Activated naive CD8-positive, alpha-beta T cell treated with anti-CD3 and anti-CD28 coated beads for 36 hours (primary cell): Measurements from ENCODE around the gene HSD3B2. TPM values are rescaled to one million over a fixed set of nuclear protein-coding genes. Genes with fewer than 3 reads are reported as not detected.
A peak's percentile ranks its signal among the peaks of the same experiment; 100 is the strongest.

Experiments used
- DNase-seq: peaks from one replicate; pipeline ENCODE4 v3.0.0; 2021
- H3K27ac Mint-ChIP-seq: one replicate; pipeline ENCODE4 v1.8.0; 2022; ENCODE audit warnings: mild to moderate bottlenecking, moderate library complexity, mixed read lengths
- H3K27me3 Mint-ChIP-seq: one replicate; pipeline ENCODE4 v1.8.0; 2022; ENCODE audit warnings: mild to moderate bottlenecking, mixed read lengths
- H3K36me3 Mint-ChIP-seq: one replicate; pipeline ENCODE4 v1.8.0; 2021; ENCODE audit warnings: mild to moderate bottlenecking, mixed read lengths
- H3K4me1 Mint-ChIP-seq: one replicate; pipeline ENCODE4 v1.8.0; 2021; ENCODE audit warnings: mixed read lengths
- H3K4me3 Mint-ChIP-seq: one replicate; pipeline ENCODE4 v1.8.0; 2022; ENCODE audit warnings: mild to moderate bottlenecking, moderate library complexity, mixed read lengths
- H3K9me3 Mint-ChIP-seq: one replicate; pipeline ENCODE4 v1.8.0; 2022; ENCODE audit warnings: mixed read lengths
- total RNA-seq, 2 experiments: library from RNA; stranded (reverse); gene quantifications; one replicate each; pipeline ENCODE4 v1.2.3, GENCODE V29; 2021

Gene HSD3B2
- total RNA-seq, 2 experiments from 2014 or later: not detected

- no peak overlapping the region for H3K4me3 Mint-ChIP-seq
- no peaks in the 10 kb centered on the region for H3K36me3 Mint-ChIP-seq
- H3K9me3 Mint-ChIP-seq: no peaks in the 10 kb centered on the region
- H3K4me1 Mint-ChIP-seq: no peaks in the 10 kb centered on the region
- no peak for DNase-seq
- peaks cover 31% of the 10 kb centered on the region for H3K27me3 Mint-ChIP-seq
- H3K27ac Mint-ChIP-seq: no peak overlapping the region
Observed at GRCh38 chr1:119428991-119429390, 14.0 kb downstream of the HSD3B2 start.

DNA sequence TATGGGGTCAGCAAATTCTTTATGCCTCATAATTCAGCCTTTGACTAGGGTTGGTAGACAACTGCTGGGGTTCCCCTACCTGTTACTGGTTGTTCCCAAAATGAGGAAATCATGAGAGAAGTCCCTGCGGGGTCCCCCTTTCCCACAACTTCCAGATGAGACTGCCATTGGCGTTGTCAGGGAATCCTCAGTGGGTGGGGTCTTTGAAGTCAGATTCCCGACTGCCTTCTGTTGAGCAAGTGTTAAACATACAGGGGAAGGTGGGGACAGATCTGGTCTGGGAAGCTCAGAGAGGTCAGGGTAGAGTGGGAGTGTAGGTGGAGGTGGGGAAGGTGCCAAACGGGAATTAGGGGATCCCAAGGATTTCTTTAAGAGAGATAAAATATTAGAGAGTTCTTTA lies 14.7 kb downstream of the HSD3B2 start:
- Mint-ChIP-seq H3K36me3 (no peaks in the 10 kb centered on the region), H3K4me1 (no peaks in the 10 kb centered on the region), H3K4me3 (no peak overlapping the region), H3K9me3 (no peaks in the 10 kb centered on the region), H3K27me3 (peaks cover 31% of the 10 kb centered on the region), H3K27ac (no peak overlapping the region)
- no peak for DNase-seq

DNA sequence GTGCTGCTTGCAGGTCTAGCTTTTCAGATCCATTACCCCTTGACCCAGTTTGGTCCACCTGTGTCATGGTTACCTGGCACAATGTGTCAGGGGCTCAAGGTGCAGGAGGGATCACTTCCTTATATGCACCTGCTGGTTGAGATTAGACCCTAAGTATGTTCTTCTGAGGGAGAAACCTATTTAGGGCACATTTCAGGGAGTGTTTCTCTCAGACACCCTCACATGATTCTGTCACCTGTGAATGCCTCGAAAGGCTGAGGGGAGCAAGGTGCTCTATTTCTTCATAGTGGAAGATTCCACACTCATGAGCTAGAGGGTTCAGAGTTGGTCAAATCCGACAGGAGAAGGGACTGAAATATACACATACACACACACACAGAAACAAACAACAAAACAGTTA lies 15.5 kb downstream of the HSD3B2 start:
- no peak for DNase-seq
- H3K4me1 Mint-ChIP-seq: no peaks in the 10 kb centered on the region
- H3K4me3 Mint-ChIP-seq: no peak overlapping the region
- peaks cover 31% of the 10 kb centered on the region for H3K27me3 Mint-ChIP-seq
- H3K27ac Mint-ChIP-seq: no peak overlapping the region
- no peaks in the 10 kb centered on the region for H3K9me3 Mint-ChIP-seq
- H3K36me3 Mint-ChIP-seq: no peaks in the 10 kb centered on the region

DNA sequence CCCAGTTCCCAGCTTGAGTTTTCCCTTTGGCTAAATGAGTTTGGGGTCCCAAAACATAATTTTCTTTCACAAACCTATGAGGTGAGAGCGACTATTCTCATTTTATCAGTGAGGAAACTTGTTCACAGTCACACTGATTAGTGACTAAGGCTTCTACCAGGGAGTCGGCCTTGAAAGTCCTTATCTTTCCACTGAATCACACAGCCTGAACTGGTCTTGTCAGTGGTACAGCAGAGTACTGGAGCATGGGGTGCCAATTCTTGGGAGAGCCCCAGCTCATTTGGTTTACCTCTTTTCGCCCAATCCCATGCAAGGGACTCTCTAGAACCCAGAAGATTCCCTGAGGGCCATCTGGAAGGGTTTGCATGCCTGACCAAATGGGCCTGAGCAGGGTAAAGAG lies 16.9 kb downstream of the HSD3B2 start:
- Mint-ChIP-seq H3K4me3 (no peak overlapping the region), H3K27me3 (peaks cover 31% of the 10 kb centered on the region), H3K27ac (no peak overlapping the region), H3K4me1 (no peaks in the 10 kb centered on the region), H3K9me3 (no peaks in the 10 kb centered on the region), H3K36me3 (no peaks in the 10 kb centered on the region)
- DNase-seq: no peak

DNA sequence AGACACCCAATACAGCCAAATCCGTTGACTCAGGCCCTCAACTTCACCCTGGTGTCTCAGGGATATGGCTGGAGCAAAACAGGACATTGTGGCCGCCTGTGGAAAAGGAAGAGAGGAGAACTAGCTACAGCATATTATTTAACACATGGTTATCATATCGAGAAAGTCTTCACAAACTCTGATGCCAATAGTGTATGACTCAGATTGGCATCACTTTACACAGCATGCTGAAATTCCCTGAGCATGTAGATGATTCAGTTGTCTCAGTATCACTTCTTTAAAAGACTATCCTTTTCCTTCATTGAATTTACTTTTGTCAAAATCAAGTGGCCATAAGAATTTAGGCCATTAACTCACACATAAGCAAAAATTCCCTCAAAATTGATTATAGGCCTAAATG lies 20.1 kb downstream of the HSD3B2 start:
- DNase-seq: no peak
- Mint-ChIP-seq H3K36me3 (no peaks in the 10 kb centered on the region), H3K27ac (no peak overlapping the region), H3K4me3 (no peak overlapping the region), H3K9me3 (no peaks in the 10 kb centered on the region), H3K4me1 (no peaks in the 10 kb centered on the region), H3K27me3 (peaks cover 17% of the 10 kb centered on the region)

- Mint-ChIP-seq H3K27me3 (peaks cover 7% of the 10 kb centered on the region), H3K4me3 (no peak overlapping the region), H3K4me1 (no peaks in the 10 kb centered on the region), H3K36me3 (no peaks in the 10 kb centered on the region), H3K27ac (no peak overlapping the region), H3K9me3 (no peaks in the 10 kb centered on the region)
- DNase-seq: no peak
Observed at GRCh38 chr1:119438761-119439160, 23.8 kb downstream of the HSD3B2 start.

DNA sequence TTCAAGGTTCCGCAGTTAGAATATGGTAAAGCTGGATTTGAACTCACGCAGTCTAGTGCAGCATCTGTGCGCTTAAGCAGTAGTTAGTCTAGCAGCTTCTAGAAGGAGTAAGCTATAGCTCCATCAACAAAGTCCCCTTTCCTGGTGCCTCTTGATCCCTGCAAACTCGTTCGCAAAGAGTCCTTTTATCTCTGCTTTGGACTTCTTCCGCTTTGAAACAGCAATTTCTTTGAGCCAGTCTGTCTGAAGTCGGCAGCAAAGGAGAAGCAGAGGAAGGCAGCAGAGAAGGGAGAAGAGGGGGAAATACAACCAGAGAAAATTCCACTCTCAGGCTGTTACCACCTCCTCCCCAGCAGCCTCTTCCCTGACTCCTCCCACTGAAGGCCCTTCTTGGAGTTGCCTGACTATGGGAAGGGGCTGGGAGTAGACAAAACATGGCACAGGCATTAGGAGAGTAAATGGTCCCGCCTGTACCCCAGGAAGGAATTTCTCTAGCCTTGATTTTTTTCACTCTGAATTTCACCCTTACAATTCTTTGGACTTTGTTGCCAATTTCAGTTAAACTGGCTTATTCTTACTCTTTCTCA lies 25.9 kb downstream of the HSD3B2 start:
- H3K4me3 Mint-ChIP-seq: no peak overlapping the region
- no peaks in the 10 kb centered on the region for H3K36me3 Mint-ChIP-seq
- H3K27ac Mint-ChIP-seq: no peak overlapping the region

GRCh38 chr1:119442756-119443155 lies 27.8 kb downstream of the HSD3B2 start:
- no peak for DNase-seq
- Mint-ChIP-seq H3K36me3 (no peaks in the 10 kb centered on the region), H3K27ac (no peak overlapping the region), H3K9me3 (no peaks in the 10 kb centered on the region), H3K27me3 (peaks cover 11% of the 10 kb centered on the region), H3K4me1 (no peaks in the 10 kb centered on the region), H3K4me3 (no peak overlapping the region)

More for the DNA sequence above, 25.9 kb downstream of the HSD3B2 start:
- Mint-ChIP-seq H3K27me3 (peaks cover 11% of the 10 kb centered on the region), H3K9me3 (no peaks in the 10 kb centered on the region), H3K4me1 (no peaks in the 10 kb centered on the region)
- DNase-seq: no peak

DNA sequence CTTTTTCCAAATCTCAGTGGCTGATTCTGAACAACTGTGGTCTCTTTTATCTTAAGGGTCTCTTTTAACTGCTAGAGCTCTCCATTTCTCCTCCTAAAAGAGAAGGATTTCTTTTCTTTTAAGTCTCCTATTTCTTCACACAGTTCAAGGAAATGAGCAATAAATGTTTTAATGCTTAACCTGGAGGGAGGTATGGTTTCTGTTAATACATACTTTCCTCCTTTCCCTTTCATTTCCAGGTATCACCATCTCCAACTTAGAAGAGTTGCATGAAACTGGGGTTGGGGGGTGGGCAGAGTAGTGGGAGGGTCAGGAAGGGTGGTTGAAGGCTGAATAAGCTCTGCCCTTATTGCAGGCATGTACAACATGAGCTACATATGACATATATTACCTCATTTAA lies 31.4 kb downstream of the HSD3B2 start:
- Mint-ChIP-seq H3K36me3 (no peaks in the 10 kb centered on the region), H3K27ac (no peak overlapping the region), H3K9me3 (no peaks in the 10 kb centered on the region), H3K27me3 (peaks cover 8% of the 10 kb centered on the region), H3K4me3 (no peak overlapping the region), H3K4me1 (no peaks in the 10 kb centered on the region)
- DNase-seq: no peak

- no peak overlapping the region for H3K4me3 Mint-ChIP-seq
Observed at GRCh38 chr1:119447344-119448126, 32.6 kb downstream of the HSD3B2 start.

DNA sequence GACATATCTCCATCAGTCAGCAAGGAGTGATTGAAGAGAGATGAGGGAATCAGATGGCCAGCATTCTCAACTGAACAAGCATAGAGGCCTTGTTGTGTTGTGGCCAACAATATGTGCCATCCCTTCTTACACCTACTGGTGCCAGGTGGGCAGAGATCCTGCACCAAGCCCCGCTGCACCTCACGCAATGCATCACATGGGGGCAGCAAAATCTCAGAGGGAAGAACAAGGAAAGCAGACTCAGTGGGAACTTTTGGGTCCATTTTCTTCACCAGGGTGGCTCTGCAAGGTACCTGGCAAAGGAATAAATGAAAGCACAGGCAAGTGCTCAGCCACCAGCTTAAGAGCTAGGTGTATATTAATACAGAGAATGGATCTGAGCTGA lies 33.2 kb downstream of the HSD3B2 start:
- peaks cover 1% of the 10 kb centered on the region for H3K4me1 Mint-ChIP-seq
- no peak overlapping the region for H3K27ac Mint-ChIP-seq
- DNase-seq: no peak
- H3K27me3 Mint-ChIP-seq: peaks cover 8% of the 10 kb centered on the region
- H3K36me3 Mint-ChIP-seq: no peaks in the 10 kb centered on the region
- H3K9me3 Mint-ChIP-seq: no peaks in the 10 kb centered on the region
- no peak overlapping the region for H3K4me3 Mint-ChIP-seq

More at GRCh38 chr1:119447344-119448126, 32.6 kb downstream of the HSD3B2 start:
- no peaks in the 10 kb centered on the region for H3K4me1 Mint-ChIP-seq
- H3K27ac Mint-ChIP-seq: no peak overlapping the region
- peaks cover 8% of the 10 kb centered on the region for H3K27me3 Mint-ChIP-seq
- DNase-seq: no peak
- H3K9me3 Mint-ChIP-seq: no peaks in the 10 kb centered on the region
- H3K36me3 Mint-ChIP-seq: no peaks in the 10 kb centered on the region

- Mint-ChIP-seq H3K36me3 (no peaks in the 10 kb centered on the region), H3K4me1 (peaks cover 3% of the 10 kb centered on the region)
Observed at GRCh38 chr1:119449971-119450370, 35.0 kb downstream of the HSD3B2 start.

GRCh38 chr1:119451158-119451557 lies 36.2 kb downstream of the HSD3B2 start:
- no peak for DNase-seq
- Mint-ChIP-seq H3K9me3 (no peaks in the 10 kb centered on the region), H3K36me3 (no peaks in the 10 kb centered on the region), H3K4me3 (no peak overlapping the region), H3K4me1 (peaks cover 3% of the 10 kb centered on the region), H3K27me3 (peaks cover 3% of the 10 kb centered on the region), H3K27ac (no peak overlapping the region)

More at GRCh38 chr1:119449971-119450370, 35.0 kb downstream of the HSD3B2 start:
- no peak for DNase-seq
- Mint-ChIP-seq H3K27me3 (peaks cover 3% of the 10 kb centered on the region), H3K4me3 (no peak overlapping the region), H3K9me3 (no peaks in the 10 kb centered on the region), H3K27ac (no peak overlapping the region)

GRCh38 chr1:119452091-119452490 lies 37.1 kb downstream of the HSD3B2 start:
- Mint-ChIP-seq H3K9me3 (no peaks in the 10 kb centered on the region), H3K36me3 (no peaks in the 10 kb centered on the region), H3K27me3 (peaks cover 3% of the 10 kb centered on the region), H3K27ac (no peak overlapping the region), H3K4me3 (no peak overlapping the region), H3K4me1 (peaks cover 3% of the 10 kb centered on the region)
- DNase-seq: no peak

DNA sequence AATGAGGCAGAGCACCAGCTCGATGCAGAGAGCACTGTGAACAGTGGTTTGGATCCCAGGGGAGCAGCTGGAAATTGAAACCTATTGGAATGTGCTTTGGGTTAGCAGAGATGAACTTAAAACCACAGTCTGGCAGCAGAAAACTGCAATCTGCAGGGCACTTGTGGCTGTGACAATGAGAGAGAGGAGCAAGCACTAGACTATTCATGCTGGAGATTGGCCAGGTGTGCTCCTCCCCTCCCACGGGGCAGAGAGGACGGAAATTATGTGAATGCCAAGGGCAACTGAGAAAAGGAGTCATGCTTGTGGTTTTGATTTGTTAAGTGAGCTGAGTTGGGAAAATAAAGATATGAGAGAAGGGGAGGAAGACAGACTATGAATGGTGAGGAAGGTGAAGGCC lies 38.1 kb downstream of the HSD3B2 start:
- Mint-ChIP-seq H3K36me3 (no peaks in the 10 kb centered on the region), H3K27ac (no peak overlapping the region), H3K4me3 (no peak overlapping the region), H3K4me1 (peaks cover 3% of the 10 kb centered on the region), H3K27me3 (peaks cover 3% of the 10 kb centered on the region), H3K9me3 (no peaks in the 10 kb centered on the region)
- DNase-seq: peak; percentile 31

GRCh38 chr1:119462964-119463363 lies 48.0 kb downstream of the HSD3B2 start:
- Mint-ChIP-seq H3K27ac (no peak overlapping the region), H3K36me3 (no peaks in the 10 kb centered on the region)

More at GRCh38 chr1:119462964-119463363, 48.0 kb downstream of the HSD3B2 start:
- no peaks in the 10 kb centered on the region for H3K9me3 Mint-ChIP-seq
- H3K27me3 Mint-ChIP-seq: no peaks in the 10 kb centered on the region
- H3K4me1 Mint-ChIP-seq: no peaks in the 10 kb centered on the region
- no peak for DNase-seq
- H3K4me3 Mint-ChIP-seq: no peak overlapping the region
